CD4-positive, alpha-beta T cell treated with Interleukin-15 for 4 hours (primary cell): Measurements from ENCODE around the gene ANO10.
"Not testable (repeated sequence)": the region's sequence is repeated elsewhere in the genome, so short reads cannot be mapped to it uniquely, and the experiment has no call there.

Experiments
- DNase-seq: peaks from one replicate; pipeline ENCODE4 v3.0.0-alpha.2; 2020; ENCODE audit warnings: low spot score

The ANO10 gene

DNA sequence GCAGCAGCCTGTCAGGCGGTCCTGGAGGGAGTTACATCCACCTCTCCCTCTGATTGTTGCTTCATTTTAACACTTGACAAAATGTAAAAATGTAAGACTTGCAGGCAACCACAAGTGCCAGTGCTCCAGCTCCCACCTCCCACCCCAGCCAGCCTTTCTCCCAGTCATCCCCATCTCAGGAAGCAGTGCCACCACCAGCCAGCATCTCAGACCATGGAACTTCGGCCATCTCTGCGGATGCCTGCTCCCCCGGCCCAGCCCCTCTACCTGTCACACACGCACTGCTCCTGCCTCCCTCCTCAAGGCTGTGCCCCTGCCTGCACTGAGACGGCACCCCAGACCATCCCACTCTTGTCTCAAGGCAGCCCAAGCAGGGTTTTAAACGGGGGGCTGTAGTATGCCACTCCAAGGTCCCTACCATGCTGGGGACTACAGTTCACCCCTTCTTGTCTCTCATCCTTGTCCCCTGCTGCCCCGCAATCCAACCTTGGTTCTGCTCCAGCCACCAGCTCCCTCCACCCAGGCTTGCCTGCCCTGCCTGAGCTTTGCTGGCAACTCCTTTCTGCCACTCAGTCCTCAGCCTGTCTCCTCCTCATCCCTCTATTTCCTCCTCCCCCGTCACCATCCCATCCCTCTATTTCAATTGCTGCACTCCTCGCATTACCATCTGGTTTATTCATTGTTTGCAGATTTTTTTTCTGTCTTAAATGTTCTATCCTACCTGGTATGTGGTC, 249.6 kb downstream of the ANO10 start:
- no peak for DNase-seq

GRCh38 chr3:43371494-43371893, 250.3 kb downstream of the ANO10 start:
- no peak for DNase-seq

DNA sequence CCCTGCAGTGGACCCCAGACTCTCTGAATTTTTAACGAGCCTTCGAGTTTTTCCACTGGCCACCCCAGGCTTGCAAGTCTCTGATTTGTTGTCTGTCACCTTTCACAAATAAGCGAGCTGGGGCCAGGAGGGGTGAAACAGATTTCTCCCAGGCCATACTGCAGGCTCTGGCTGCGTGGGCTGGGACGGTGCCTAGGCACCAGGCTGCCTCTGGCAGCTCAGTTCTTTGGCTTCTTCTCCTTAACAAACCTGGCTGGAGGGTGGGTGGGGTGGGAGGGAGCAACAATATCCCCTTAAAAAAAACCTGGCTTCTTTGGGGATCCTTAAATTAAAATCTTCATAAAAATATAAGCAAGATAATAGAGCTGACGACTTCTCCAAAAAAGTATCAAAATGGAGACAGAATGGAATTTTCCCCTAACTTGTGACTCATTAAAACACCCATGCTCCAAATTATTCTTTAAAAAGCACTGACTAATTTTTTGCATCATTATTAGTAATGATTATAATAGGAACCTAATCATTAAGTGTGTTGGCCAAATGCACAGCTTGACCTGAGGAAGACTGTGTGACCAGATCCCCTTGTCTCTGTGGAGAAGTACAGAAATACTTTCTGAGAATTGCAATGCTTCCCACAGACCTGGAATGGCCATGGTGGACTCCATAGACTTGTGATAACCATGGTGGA, 251.4 kb downstream of the ANO10 start:
- DNase-seq = no peak

GRCh38 chr3:43369404-43370292, 252.2 kb downstream of the ANO10 start:
- DNase-seq = no peak

DNA sequence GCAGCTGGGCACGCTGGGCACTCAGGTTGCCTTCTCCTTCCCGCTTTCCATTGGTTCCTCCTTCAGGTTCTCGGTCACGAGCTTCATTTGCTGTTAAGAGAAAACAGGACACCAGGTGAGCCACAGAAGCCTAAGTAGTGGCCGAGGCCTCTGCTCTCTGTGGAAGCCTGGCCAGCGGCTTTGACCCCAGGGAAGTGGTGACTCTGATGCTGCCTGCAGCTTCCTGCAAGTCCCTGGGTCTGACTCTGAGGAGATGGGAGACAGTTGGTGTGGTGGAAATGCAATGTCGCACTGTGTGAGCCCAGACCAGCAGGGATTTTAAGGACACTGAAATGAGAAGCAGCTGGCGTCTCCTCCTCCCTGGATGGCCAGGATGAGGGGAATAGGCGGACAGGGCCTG, 254.9 kb downstream of the ANO10 start:
- DNase-seq = no peak

- no peak for DNase-seq
Measured at GRCh38 chr3:43366481-43366880, 255.3 kb downstream of the ANO10 start.

DNA sequence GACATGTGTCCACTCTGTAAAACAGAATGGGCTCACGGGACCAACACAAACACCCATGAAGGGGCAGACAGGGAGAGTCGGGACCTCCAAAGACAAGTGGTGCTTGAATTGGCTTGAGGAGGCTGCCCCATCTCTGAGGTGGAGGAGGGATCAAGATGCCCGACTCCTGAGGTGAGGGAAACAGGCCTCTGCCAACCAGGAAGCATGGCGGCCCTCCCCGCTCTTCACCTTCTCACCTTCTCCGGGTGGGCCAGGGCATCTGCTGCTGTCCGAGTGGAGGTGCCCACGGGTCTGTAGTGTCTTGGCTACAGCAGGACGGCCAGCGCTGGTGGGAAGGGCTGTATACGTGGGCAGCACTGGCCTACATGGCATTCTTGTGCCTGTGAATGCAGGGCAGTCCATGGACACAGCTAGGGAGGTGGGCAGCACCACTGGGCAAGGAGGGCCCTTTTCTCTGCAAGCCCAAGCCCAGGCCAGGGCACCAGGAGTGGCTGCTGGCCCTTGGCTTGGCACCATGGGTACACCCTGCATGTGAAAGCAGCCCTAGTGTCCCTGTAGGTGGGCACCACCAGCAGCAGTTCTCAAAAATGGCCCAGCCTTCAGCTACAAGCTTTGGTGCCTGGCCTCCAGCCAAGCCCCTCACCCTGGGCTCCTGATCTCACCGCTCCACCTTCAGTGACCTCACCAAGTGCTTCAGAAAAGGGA, 256.1 kb downstream of the ANO10 start:
- DNase-seq = no peak

- no peak for DNase-seq
Measured at GRCh38 chr3:43364926-43365325, 256.9 kb downstream of the ANO10 start.

GRCh38 chr3:43364494-43364893, 257.3 kb downstream of the ANO10 start:
- DNase-seq = no peak

DNA sequence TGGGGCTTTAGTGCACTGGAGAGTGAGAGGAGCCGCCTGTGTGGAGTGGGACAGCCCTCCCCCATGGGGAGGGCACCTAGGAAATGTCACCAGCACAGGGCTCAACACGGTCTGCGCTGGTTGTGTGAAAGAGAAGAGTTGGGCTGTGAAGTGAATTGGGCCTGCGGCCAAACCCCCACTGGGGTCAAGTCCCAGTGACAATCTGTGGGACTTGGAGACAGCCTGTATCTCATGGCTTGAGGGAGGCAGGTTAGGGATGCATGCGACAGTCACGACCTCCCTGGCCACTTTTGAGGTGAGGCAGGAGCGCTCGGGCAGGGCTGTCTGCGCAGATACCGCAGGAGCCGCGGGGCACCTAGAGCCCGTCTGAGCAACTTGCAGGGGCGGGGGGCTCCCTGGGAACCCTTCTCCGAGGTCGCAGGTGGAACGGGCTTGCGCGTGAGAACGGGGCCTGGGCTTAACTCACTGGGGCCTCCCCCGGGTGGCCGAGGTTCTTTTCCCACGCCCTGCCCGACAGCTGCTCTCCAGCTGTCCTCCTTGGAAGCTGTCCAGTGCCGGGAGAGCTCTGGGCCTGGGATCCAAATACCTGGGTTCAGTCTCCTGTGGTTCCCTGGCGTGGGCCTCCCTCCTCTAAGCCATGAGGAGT, 258.1 kb downstream of the ANO10 start:
- DNase-seq = no peak

DNA sequence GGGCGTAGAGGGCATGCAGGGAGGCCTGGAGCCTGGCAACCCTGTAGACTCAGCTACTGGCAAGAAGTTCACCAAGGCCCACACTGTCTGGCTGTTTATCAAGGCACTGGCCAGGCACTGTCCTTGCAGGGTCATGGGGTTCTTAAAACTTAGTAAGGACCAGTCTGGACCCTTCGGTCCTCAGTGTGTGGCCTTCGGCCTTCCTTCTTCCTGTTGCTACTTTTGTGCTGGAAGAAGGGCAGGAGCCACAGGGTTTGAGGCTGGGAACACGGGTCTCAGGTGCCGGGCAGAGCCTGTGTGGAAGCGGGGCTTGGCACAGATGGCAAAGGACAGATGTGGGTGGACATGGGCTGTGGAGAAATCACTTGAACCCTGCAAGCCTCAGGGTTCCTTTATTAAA, 258.9 kb downstream of the ANO10 start:
- no peak for DNase-seq

- DNase-seq = no peak
Measured at GRCh38 chr3:43362183-43362582, 259.6 kb downstream of the ANO10 start.

DNA sequence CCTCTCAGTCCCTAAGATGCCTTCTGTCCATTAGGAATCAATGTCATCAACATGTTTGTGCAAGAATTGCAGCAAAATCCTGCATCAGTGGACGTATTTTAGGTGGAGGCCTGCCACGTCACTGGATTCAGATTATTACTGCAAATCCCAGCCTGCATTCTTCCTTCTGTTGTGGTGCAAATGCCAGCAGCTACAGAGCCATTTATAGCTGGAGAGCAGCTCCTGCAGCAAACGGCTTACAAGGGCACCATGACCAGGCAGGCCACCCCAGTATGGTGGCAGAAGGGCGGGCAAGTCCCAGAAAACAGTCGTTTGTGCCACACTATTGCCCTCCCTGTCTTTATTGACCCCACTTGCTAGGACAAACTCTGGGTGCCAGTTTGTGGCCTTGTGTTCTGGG, 260.7 kb downstream of the ANO10 start:
- no peak for DNase-seq

GRCh38 chr3:43356033-43356432, 265.8 kb downstream of the ANO10 start:
- DNase-seq = not testable (repeated sequence)

- DNase-seq = no peak
Measured at GRCh38 chr3:43353923-43354670, 267.7 kb downstream of the ANO10 start.

- no peak for DNase-seq
Measured at GRCh38 chr3:43353393-43353792, 268.4 kb downstream of the ANO10 start.

DNA sequence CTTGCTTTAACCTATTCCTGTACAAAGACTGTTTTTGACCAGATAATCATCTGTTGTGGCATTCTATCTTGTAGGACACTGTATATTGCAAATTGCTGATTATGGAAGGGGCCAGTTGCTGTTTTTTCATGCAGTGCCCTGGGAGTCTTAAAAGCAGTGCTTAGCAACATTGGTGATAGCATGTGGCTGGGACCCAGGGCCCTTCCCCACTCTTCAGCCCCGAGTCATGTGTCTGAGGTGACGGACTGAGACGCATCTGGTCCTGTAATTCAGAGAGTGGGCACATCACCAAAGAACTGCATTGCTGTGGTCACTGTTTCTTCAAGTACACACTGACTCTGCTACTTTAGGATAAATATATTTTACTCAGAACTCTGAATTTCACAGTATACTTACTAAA, 272.1 kb downstream of the ANO10 start:
- DNase-seq = no peak

GRCh38 chr3:43348852-43349574, 272.8 kb downstream of the ANO10 start:
- no peak for DNase-seq

GRCh38 chr3:43348350-43348749, 273.5 kb downstream of the ANO10 start:
- no peak for DNase-seq

- no peak for DNase-seq
Measured at GRCh38 chr3:43347774-43348173, 274.0 kb downstream of the ANO10 start.
